ENCODE results near the gene THEMIS2. TPM values are rescaled to one million over a fixed set of nuclear protein-coding genes. Genes with fewer than 3 reads are reported as not detected.

THEMIS2 gene
- total and polyA plus RNA-seq, 12 donors = 2.5 to 29.3 (median 5.7) TPM

- TF ChIP-seq CTCF (IDR thresholded peaks at IDR 0.05) = no peak
- Histone ChIP-seq H3K4me3 (no peak overlapping the region), H3K27me3 (no peaks in the 10 kb centered on the region), H3K36me3 (peaks cover 0 to 100% (median 52%) of the 10 kb centered on the region in 9 donors), H3K9me3 (no peaks in the 10 kb centered on the region), H3K4me1 (peaks cover 0 to 21% (median 0%) of the 10 kb centered on the region in 9 donors), H3K27ac (no peak overlapping the region)
- ATAC-seq = no peak
- intact Hi-C loops (cut with DNase I) = no loop called here
- DNase-seq = no peak
- WGBS, 2 donors = 72 to 86% methylated on average over 2 of the region's 2 CpGs
Measured at GRCh38 chr1:27906759-27907158, 34.4 kb downstream of the THEMIS2 start.

GRCh38 chr1:27912429-27912828 is 40.1 kb downstream of the THEMIS2 start:
- peak overlapping the region in 1 of 10 donors; percentile 14 for H3K27ac ChIP-seq

GRCh38 chr1:27915082-27915575 is 42.8 kb downstream of the THEMIS2 start:
- no peak for TF ChIP-seq CTCF (IDR thresholded peaks at IDR 0.05)
- Histone ChIP-seq H3K4me1 (peaks cover 2 to 25% (median 9%) of the 10 kb centered on the region in 9 donors), H3K27ac (peak overlapping the region in 8 of 10 donors; percentile 13 to 91 (median 81)), H3K27me3 (no peaks in the 10 kb centered on the region), H3K4me3 (peak overlapping the region in 7 of 10 donors; percentile 67 to 89 (median 79)), H3K36me3 (peaks cover 0 to 28% (median 11%) of the 10 kb centered on the region in 9 donors), H3K9me3 (peaks cover 0 to 9% (median 6%) of the 10 kb centered on the region in 11 donors)
- DNase-seq = no peak
- peak in 2 of 8 donors; percentile 3 to 13 for ATAC-seq
- intact Hi-C loops (cut with DNase I) = no loop called here
- WGBS, 2 donors = 61 to 65% methylated on average over 7 of the region's 7 CpGs

More at GRCh38 chr1:27912429-27912828, 40.1 kb downstream of the THEMIS2 start:
- ATAC-seq = no peak
- peaks cover 0 to 9% (median 6%) of the 10 kb centered on the region in 11 donors for H3K9me3 ChIP-seq
- peaks cover 0 to 55% (median 23%) of the 10 kb centered on the region in 9 donors for H3K36me3 ChIP-seq
- H3K27me3 ChIP-seq = no peaks in the 10 kb centered on the region
- no peak for DNase-seq
- peaks cover 2 to 25% (median 9%) of the 10 kb centered on the region in 9 donors for H3K4me1 ChIP-seq
- TF ChIP-seq CTCF (IDR thresholded peaks at IDR 0.05) = no peak
- intact Hi-C loops (cut with DNase I) = no loop called here
- H3K4me3 ChIP-seq = no peak overlapping the region
- WGBS, 2 donors = 92 to 95% methylated on average over 1 of the region's 1 CpG

GRCh38 chr1:27922272-27922671 is 49.9 kb downstream of the THEMIS2 start:
- 87 to 94% methylated on average over 3 of the region's 3 CpGs for WGBS, 2 donors
- intact Hi-C loops (cut with DNase I) = no loop called here

More at GRCh38 chr1:27922272-27922671, 49.9 kb downstream of the THEMIS2 start:
- ATAC-seq = no peak
- Histone ChIP-seq H3K27ac (no peak overlapping the region), H3K27me3 (no peaks in the 10 kb centered on the region), H3K36me3 (no peaks in the 10 kb centered on the region), H3K4me3 (no peak overlapping the region), H3K4me1 (no peaks in the 10 kb centered on the region), H3K9me3 (no peaks in the 10 kb centered on the region)
- DNase-seq = no peak
- no peak for TF ChIP-seq CTCF (IDR thresholded peaks at IDR 0.05)

Data from heart right ventricle (tissue), 16 donors.